Loucy (cell line): ENCODE results near the gene HABP4.

Experiments used
- H2AFZ ChIP-seq: fragments of 200-600 bp; sonication (generic); 2 replicates; pipeline ENCODE4 v1.6.0; 2016; ENCODE audit warnings: antibody characterized with exemption, mild to moderate bottlenecking, low read length, moderate library complexity
- H3F3A ChIP-seq: fragments of 200-600 bp; 2 replicates; pipeline ENCODE4 v1.6.0; 2016; ENCODE audit warnings: antibody characterized with exemption, low read depth, mild to moderate bottlenecking
- H3K27me3 ChIP-seq: fragments of 200-600 bp; sonication (generic); 2 replicates; pipeline ENCODE4 v1.6.1; 2014; ENCODE audit warnings: low read length, mild to moderate bottlenecking; ENCODE audit not compliant: insufficient read depth, poor library complexity, severe bottlenecking
- H3K36me3 ChIP-seq: fragments of 200-600 bp; sonication (generic); 2 replicates; pipeline ENCODE4 v1.6.1; 2016; ENCODE audit warnings: low read length; ENCODE audit not compliant: insufficient read depth
- H3K4me1 ChIP-seq: fragments of 200-600 bp; sonication (generic); 2 replicates; pipeline ENCODE4 v1.5.1; 2014; ENCODE audit warnings: low read length, mild to moderate bottlenecking; ENCODE audit not compliant: insufficient read depth, poor library complexity, severe bottlenecking
- H3K4me2 ChIP-seq: fragments of 200-600 bp; sonication (generic); 2 replicates; pipeline ENCODE4 v1.6.0; 2014; ENCODE audit warnings: antibody characterized with exemption, low read length, low read depth, mild to moderate bottlenecking; ENCODE audit not compliant: poor library complexity, severe bottlenecking
- H3K4me3 ChIP-seq: fragments of 200-600 bp; sonication (generic); 2 replicates; pipeline ENCODE4 v1.5.1; 2014; ENCODE audit warnings: low read length, mild to moderate bottlenecking, mixed read lengths; ENCODE audit not compliant: poor library complexity, severe bottlenecking
- H3K79me2 ChIP-seq: fragments of 200-600 bp; sonication (generic); 2 replicates; pipeline ENCODE4 v1.6.1; 2014; ENCODE audit warnings: low read length; ENCODE audit not compliant: insufficient read depth
- H3K9ac ChIP-seq: fragments of 200-600 bp; sonication (generic); 2 replicates; pipeline ENCODE4 v1.6.0; 2014; ENCODE audit warnings: mild to moderate bottlenecking, low read depth, low read length, moderate library complexity; ENCODE audit not compliant: poor library complexity, severe bottlenecking
- H3K9me2 ChIP-seq: fragments of 200-600 bp; sonication (generic); replicated peaks from 2 replicates; pipeline ENCODE4 v1.6.1; 2016; ENCODE audit warnings: low read depth, low read length, mixed read lengths
- H3K9me3 ChIP-seq: fragments of 200-600 bp; sonication (generic); 2 replicates; pipeline ENCODE4 v1.6.1; 2014; ENCODE audit warnings: mild to moderate bottlenecking, antibody characterized with exemption, low read length, low read depth; ENCODE audit not compliant: insufficient read depth
- H4K20me1 ChIP-seq: fragments of 200-600 bp; sonication (generic); 2 replicates; pipeline ENCODE4 v1.6.0; 2014; ENCODE audit warnings: antibody characterized with exemption, low read length, mild to moderate bottlenecking; ENCODE audit not compliant: insufficient read depth, poor library complexity, severe bottlenecking
- EZH2phosphoT487 ChIP-seq: fragments of 200-600 bp; IDR thresholded peaks from 2 replicates; pipeline ENCODE4 v1.6.1; 2018; ENCODE audit warnings: antibody characterized with exemption, mild to moderate bottlenecking, moderate library complexity, borderline replicate concordance
- TF ChIP-seq, protein P1 (sequence below): fragments of 200-600 bp; sonication (generic); conservative IDR thresholded peaks from 2 replicates; pipeline ENCODE4 v1.5.1; 2014; ENCODE audit warnings: mild to moderate bottlenecking, antibody characterized with exemption, low read length

HABP4 gene

GRCh38 chr9:96461336-96461735 lies 11.4 kb downstream of the HABP4 start:
- Histone ChIP-seq H4K20me1 (no peaks in the 10 kb centered on the region), H3K79me2 (no peaks in the 10 kb centered on the region), H3K9ac (no peak overlapping the region), H3K4me1 (peaks cover 3% of the 10 kb centered on the region), H3K9me3 (no peaks in the 10 kb centered on the region), H3K4me2 (no peak overlapping the region), H3F3A (no peaks in the 10 kb centered on the region), H3K9me2 (no peaks in the 10 kb centered on the region), H3K36me3 (no peaks in the 10 kb centered on the region), H3K4me3 (no peak overlapping the region), H2AFZ (no peak overlapping the region), H3K27me3 (no peaks in the 10 kb centered on the region)
- TF ChIP-seq EZH2phosphoT487, result no peak
- TF ChIP-seq, protein P1, sequence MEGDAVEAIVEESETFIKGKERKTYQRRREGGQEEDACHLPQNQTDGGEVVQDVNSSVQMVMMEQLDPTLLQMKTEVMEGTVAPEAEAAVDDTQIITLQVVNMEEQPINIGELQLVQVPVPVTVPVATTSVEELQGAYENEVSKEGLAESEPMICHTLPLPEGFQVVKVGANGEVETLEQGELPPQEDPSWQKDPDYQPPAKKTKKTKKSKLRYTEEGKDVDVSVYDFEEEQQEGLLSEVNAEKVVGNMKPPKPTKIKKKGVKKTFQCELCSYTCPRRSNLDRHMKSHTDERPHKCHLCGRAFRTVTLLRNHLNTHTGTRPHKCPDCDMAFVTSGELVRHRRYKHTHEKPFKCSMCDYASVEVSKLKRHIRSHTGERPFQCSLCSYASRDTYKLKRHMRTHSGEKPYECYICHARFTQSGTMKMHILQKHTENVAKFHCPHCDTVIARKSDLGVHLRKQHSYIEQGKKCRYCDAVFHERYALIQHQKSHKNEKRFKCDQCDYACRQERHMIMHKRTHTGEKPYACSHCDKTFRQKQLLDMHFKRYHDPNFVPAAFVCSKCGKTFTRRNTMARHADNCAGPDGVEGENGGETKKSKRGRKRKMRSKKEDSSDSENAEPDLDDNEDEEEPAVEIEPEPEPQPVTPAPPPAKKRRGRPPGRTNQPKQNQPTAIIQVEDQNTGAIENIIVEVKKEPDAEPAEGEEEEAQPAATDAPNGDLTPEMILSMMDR, result no peak

- H4K20me1 ChIP-seq, result no peaks in the 10 kb centered on the region
- no peaks in the 10 kb centered on the region for H3K4me1 ChIP-seq
- H3F3A ChIP-seq, result no peaks in the 10 kb centered on the region
- no peak overlapping the region for H2AFZ ChIP-seq
- H3K27me3 ChIP-seq, result no peaks in the 10 kb centered on the region
- TF ChIP-seq, protein P1, result no peak
- TF ChIP-seq EZH2phosphoT487, result no peak
- no peak overlapping the region for H3K9ac ChIP-seq
- no peaks in the 10 kb centered on the region for H3K9me2 ChIP-seq
- no peaks in the 10 kb centered on the region for H3K79me2 ChIP-seq
- H3K36me3 ChIP-seq, result no peaks in the 10 kb centered on the region
- H3K9me3 ChIP-seq, result no peaks in the 10 kb centered on the region
- no peak overlapping the region for H3K4me3 ChIP-seq
- H3K4me2 ChIP-seq, result no peak overlapping the region
These were observed 12.6 kb downstream of the HABP4 start for GRCh38 chr9:96462541-96462940.

GRCh38 chr9:96464426-96464825 lies 14.5 kb downstream of the HABP4 start:
- no peaks in the 10 kb centered on the region for H3F3A ChIP-seq
- H4K20me1 ChIP-seq, result no peaks in the 10 kb centered on the region
- H2AFZ ChIP-seq, result no peak overlapping the region
- H3K4me3 ChIP-seq, result no peak overlapping the region
- H3K4me1 ChIP-seq, result no peaks in the 10 kb centered on the region
- H3K36me3 ChIP-seq, result no peaks in the 10 kb centered on the region
- no peak overlapping the region for H3K4me2 ChIP-seq
- no peak for TF ChIP-seq EZH2phosphoT487
- TF ChIP-seq, protein P1, result no peak
- H3K27me3 ChIP-seq, result no peaks in the 10 kb centered on the region
- no peaks in the 10 kb centered on the region for H3K79me2 ChIP-seq
- no peak overlapping the region for H3K9ac ChIP-seq
- H3K9me3 ChIP-seq, result no peaks in the 10 kb centered on the region
- H3K9me2 ChIP-seq, result no peaks in the 10 kb centered on the region
